NCI-H2107 (cell line): ENCODE results near the gene SLPI.

Source experiments
- DNase-seq: peaks from one replicate; lab custom pipeline; 2025; lab: John Stamatoyannopoulos, UW

Gene SLPI

DNA sequence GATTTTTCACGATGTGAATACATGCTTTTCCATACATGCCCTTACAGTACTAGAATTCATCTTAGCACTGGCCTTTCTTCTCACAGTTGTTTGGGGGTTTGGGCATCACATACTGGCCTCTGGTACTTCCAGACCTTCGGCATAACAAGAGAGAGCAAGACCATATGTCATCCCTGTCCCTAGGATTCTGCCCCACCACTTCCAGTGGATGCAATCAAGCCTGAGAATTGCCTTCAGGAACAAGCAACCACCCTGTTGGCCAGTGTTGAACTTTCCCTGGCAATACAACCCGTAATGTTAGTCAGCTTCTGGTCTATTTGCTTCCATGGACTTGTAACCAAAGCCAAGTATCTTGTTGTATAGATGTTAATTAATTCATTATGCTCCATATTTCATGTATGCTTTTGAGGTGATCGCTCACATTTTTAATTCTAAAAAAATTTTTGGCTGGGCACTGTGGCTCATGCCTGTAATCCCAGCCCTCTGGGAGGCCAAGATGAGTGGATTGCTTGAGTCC, 15.4 kb upstream of the SLPI start:
- DNase-seq, result no peak

DNA sequence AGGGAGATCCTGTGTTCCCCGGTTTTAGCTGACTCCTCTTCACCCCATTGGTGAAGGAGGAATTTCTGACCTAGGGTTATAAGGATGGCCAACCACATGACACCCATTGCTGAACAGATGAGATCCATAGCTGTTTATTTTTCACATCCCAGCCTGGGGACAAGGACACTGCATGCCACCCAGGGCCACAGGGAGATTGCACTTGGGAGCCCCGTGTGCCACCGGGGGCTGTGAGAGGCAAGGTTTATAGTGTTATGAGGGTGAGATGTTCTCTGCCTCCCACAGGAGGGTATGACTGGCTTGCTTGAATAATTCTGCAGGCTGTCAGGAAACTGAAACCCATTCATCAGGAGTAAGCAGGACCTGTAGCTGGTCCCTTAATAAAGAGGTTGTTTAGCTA, 14.7 kb upstream of the SLPI start:
- DNase-seq, result no peak

DNA sequence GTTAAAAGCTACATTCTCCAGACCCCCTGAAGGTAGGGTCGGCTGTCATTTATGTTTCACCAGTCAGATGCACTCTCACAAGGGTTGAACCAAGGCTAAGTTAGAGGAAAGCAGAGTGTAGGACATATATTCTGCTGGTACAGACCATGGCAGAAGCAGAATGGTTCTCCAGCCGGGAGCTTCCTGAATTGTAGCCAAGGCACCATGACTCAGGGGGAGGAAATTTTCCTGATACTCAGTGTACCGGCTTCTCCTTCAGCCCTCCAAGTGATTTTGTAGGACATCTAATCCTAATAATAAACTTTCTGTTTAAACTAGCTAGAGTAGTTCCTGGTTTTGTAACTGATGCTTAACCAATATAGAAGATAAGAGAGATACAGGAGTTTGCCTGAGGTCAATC, 14.2 kb upstream of the SLPI start:
- DNase-seq, result no peak

DNA sequence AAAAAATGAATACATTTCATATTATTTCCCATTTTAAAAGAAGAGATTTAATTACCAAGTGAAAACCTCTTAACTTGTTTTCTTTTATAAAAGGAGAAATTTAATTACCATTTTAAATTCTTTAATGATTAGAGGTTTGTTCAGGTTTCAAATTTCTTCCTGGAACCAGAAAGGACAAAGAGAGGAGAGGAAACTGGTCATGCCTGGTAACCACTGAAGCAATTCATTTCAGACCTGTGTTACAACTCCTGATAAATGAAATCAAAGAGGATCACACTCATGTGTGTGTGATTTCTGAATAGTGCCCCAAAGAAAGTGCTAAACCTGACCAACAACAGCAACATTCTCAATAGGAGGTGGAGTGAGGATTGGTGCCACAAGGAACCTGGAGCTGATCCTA, 12.6 kb upstream of the SLPI start:
- DNase-seq, result no peak

DNA sequence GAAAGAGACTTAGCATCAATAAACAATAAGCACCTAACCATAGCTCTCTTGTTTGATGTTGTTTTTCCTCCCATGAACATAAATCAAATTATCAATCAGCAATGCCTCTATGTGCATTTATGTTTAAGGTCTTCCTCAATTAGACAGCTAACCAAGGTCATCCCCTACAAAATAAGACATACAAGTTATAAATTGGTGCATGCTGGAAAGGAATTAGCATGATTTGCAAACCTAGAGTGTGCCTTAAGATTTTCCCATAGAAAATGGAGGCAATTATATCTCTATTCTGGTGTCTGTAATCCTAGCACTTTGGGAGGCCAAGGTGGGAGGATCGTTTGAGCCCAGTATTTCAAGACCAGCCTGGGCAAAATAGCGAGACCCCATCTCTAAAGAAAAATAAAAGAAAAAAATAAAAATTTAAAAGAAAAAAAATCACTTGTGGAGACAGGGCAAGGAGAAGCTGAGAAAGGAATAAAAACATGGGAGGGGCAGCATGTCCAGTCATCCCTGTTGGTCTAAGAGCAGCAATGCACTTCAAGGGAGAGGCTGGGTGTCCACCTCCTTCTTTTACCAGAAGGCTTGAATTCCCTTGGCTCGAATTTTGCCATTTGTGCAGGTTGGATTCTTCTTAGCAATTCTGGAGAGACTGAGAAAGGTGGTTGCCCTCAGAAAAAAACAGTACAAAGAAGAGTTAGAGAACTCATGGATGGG, 9.3 kb upstream of the SLPI start:
- no peak for DNase-seq

DNA sequence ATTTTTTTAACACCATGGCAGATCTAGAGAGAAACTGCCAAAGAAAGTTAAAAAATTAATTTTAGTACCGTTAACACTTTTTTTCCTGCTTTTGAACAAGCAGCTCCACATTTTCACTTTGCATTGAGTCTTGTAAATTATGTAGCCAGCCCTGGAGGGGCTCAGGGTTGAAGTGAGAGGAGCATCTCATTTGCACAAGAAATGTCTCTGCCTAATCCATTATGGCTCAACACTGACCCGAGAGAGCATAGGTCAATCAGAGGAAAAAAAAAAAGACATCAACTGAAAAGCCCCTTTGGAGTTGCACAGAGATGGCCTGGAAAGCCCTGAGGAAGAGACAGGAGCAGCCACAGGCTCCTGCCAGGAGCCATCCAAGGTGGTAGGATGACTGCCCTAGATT, 4.3 kb upstream of the SLPI start:
- DNase-seq, result no peak

DNA sequence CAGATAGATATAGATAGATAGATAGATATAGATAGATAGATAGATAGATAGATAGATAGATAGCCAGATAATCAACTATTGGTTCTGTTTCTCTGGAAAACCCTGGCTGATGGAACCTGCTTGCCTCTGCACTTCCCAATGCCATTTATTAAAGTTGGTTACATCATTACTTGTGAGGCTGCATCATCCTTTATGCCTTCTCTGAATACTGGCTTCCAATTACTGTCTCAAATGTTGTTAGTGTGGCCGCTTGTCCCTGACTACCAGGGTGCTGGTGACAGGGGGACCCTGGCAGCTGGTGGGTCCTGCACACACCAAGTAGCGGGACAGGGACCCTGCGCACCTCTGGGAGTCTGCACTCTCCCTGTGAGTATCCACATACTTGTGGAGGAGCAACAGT, 3.9 kb upstream of the SLPI start:
- DNase-seq, result no peak

DNA sequence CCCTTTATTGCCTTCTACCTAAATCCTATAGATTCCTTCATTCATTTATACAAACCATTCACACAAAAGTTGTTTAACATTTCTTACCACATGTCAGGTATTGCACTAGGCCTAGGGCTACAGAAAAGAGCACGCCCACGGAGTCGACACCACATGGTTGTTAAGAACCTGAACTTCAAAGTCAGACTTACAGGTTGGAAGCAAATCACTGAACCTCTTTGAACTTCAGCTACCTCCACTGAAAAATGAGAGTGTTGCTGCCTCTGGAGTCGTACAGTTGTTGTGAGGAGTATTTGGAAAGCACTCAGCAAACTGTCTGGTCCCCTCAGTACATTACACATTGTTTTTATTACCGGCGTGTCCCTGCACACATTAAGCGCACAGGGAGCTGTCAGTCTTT, 3.3 kb upstream of the SLPI start:
- DNase-seq, result no peak

DNA sequence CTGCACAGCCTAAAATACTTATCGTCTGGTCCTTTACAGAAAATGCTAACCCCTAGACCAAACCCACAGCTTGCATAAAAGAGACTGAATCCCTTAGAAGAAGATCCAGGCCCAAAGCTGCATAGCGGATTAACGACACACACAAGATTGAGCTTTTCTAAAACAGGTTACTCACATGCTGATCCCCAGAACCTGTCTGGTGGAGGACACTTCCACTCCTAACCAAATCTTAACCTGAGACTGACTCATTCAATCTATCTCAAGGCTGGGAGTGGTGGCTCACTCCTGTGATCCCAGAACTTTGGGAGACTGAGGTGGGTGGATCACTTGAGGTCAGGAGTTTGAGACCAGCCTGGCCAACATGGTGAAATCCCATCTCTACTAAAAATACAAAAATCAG, 2.8 kb upstream of the SLPI start:
- DNase-seq, result no peak

DNA sequence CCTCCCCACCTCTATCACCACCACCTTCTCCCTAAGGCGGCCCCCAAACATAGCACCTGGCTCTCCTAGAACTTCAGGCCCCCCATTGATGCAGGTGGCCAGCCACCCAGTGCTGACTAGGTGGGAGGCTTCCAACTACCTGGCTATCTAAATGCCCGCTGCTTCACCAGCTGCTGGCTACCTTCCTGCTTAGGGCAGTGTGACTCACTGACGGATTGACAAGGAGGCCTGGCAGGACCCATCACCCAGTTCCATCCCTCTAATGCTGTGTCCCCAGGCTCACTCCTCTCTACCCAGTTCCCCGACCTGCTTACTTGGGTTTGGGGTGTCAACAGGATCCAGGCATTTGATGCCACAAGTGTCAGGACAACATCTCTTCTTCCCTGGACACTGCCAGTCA, 1.1 kb downstream of the SLPI start:
- no peak for DNase-seq

DNA sequence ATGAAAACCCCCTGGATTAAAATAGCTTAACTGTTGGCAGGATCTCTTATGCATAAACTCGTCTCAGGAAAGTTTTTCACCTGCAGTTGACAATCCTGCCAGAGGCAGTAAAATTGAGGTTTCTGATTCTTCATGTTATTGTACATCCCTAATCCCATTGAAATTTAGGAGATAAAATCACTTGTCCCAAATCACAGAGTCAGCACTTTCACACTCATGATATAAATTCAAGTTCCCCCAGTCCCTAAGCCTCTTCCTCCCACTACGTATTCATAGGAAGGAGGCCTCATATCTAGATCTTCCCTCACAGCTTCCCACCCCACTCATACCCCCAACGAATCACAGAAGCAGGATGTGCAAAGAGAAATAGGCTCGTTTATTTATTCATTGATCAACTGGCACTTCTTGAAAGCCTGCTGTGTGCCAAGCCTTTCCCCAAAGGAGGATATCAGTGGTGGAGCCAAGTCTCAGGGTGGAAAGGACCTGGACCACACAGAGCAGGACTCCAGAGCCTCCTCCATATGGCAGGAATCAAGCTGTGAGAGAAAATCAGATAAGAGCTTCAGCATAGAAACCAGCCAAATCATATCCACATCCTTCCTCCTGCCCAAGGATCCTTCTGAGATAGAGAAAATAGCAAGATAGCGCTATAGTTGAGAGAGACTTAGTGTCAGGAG, 2.3 kb downstream of the SLPI start:
- no peak for DNase-seq

DNA sequence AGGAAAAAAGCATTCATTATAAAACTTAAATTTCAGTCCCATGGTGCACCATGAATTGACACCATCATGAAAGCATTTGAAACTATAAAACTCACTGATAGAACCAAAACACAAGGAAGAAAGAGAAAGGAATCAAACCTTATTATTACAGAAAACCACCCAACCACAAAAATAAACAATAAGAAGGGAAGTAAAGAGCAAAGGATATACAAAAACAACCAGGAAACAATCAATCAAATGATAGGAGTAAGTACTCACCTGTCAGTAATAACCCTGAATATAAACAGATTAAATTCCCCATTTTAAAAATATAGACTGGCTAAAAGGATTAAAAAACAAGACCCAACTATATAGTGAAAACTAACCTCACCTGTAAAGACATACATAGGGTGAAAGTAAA, 5.8 kb downstream of the SLPI start:
- no peak for DNase-seq

DNA sequence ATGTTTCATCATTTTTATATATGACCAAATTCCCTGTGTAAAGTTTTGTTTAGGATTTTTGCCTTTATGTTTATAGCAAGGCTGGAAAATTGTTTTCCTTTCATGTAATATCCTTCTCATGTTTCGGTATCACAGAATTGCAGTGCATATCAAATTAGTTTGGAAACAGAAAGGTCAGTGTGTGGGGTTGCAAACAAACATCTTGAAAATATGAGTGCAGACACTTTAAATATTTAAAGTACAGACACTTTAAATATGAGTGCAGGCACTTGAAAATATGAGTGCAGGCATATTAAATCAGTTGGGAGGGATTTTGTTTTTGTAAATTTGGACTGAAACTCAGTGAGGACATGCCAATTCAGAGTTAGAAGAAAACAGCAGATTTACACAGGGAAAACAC, 6.5 kb downstream of the SLPI start:
- no peak for DNase-seq

DNA sequence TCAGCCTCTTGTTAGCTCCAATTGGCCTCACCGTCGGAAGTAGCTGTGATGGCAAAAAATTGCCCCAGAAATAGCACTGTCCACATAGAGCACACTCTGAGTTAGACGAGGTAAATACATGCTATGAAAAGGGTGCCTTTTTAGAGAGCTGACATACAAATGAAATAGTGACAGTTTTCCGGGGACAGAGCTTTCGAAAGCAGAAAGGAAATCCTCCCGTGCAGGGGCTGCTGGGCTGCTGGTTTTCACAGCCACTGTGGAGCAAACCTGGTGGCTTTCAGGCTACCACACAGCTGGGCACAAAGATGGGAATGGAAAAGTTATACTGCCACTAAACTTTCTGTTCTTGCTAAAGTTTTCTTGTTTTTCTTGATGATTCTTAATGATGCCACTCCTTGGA, 8.3 kb downstream of the SLPI start:
- DNase-seq, result no peak

DNA sequence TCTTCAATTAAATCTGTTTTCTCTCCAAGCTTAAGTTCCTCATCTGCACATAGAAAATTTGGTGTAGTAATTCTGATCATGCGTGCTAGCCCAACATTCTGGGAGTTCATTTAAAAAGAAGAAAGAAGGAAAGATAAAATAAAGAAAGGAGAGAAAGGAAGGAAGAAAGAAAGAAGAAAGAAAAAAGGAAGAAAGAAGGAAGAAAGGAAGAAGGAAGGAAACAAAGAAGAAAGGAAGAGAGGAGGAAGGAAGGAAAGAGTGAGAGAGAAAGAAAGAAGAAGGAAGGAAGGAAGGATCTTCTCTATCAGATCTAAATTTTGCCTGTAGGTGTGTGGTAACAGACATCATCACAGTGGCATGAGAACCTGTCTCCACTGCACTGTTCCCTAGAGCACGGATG, 16.2 kb downstream of the SLPI start:
- no peak for DNase-seq

DNA sequence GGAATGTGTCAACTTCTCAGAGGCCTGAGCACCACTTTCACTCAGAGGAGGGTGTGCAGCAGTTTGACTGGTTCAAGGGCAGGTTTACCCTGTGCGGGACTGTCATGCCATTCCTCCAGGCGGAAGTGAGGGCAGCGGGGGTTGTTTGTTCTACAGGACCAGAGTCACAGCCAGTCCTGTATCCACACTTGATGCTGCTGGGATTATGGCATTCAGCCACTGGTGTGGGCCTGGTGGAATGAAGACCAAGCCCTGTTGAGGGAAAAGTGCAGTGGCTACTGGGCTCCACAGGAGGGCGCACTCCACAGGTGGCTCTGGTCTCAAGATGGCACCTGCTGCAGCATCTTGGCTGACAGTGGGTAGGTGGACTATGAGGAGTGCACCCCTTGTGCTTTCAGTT, 18.4 kb downstream of the SLPI start:
- DNase-seq, result no peak

DNA sequence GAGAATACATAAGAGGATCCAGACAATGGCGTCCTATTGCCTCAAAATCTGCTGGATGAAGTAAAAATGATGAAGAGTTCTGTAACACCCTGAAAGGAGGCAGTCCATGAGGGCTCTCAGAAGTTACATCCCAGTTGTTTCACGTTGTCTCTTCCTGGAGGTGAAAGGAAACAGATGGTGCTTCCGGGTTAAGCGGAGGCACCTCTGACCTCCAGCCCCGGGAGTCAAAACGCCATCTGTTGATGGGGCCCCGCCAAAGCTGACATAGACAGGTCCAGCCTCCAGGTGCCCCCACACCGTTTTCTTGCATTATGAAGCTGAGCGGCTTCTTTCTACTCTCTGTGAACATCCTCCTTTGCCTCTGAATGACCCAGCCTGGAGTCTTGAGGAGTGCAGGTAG, 23.7 kb downstream of the SLPI start:
- no peak for DNase-seq

DNA sequence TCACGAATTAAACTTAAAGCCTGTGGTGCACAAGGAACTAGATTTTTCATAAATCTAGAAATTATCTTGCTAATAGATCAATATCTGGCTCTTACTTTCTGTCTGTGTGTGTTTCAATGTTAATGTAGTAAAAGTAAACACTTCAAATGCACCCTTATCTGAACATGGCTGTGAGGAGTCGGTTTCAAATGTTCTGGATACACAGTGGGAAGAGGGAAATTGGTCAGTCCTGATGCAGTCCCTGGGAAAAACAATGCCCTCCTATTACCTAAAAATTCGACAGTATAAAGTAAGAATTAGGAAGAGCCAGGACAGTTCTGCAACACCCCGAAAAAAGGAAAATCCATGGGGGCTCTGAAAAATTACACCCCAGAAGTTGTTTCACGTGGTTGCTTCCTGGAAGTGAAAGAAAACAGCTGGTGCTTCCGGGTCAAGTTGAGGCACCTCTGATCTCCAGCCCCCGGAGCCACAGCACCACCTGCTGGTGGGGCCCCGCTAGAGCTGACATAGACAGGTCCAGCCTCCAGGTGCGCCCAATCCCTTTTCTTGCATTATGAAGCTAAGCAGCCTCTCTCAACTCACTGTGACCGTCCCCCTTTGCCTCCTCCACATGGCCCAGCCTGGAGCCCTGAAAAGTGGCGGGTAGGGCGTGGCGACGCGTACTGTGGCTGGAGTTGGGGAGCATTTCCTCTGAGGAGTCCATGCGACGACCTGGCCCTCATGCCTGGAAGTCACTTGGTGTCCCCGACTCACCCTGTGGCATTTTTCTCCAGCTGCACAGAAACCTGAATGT, 24.9 kb downstream of the SLPI start:
- DNase-seq, result no peak

DNA sequence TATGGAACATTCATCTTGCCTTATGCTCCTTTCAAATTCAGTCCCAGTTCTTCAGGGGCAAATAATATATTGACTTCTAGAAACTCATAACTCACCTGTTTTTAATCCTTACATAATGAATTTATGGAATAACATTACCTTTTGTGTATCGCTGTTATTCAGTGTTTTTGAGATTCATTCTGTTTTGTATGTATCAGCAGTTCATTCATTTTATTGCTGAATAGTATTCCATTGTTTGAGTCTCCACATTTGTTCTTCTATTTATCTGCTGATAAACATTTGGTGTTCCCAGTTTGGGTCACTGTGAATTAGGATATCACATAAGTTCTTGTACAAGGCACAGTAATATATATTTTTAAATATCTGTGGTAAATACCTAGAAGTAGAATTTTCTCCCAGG, 28.1 kb downstream of the SLPI start:
- DNase-seq, result no peak

DNA sequence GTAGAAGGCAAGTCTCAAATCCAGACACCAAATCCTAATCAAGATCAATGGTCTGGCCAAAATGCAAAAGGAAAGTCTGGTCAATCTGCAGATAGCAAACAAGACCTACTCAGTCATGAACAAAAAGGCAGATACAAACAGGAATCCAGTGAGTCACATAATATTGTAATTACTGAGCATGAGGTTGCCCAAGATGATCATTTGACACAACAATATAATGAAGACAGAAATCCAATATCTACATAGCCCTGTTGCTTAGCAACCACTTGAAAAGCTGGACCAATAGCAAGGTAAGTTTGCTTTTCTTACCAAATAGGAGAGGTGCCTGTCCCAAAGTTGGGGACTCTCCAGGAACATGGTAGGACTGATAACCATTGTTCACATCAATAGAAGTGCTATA, 31.2 kb downstream of the SLPI start:
- no peak for DNase-seq

DNA sequence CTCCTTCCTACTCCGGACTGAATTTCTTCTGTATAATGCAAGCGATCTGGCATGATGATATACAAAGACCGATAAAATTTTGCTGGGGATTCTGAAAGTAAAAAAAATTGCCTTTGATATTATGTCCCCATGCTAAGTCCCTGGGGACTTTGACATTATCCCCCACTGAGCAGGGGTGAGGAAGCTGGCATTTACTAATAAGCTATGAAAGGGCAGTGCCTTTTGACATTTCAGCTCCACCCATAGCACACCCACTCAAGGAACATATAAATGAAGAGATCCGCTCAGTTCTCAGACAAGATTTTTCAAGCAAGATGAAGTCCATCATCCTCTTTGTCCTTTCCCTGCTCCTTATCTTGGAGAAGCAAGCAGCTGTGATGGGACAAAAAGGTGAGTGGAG, 33.3 kb downstream of the SLPI start, which contains the start of gene SEMG2:
SEMG2 (plus strand) TSS at position 298 of the 400 bp plus-strand sequence; CDS start at position 315, 17 bp downstream.
- DNase-seq, result no peak

DNA sequence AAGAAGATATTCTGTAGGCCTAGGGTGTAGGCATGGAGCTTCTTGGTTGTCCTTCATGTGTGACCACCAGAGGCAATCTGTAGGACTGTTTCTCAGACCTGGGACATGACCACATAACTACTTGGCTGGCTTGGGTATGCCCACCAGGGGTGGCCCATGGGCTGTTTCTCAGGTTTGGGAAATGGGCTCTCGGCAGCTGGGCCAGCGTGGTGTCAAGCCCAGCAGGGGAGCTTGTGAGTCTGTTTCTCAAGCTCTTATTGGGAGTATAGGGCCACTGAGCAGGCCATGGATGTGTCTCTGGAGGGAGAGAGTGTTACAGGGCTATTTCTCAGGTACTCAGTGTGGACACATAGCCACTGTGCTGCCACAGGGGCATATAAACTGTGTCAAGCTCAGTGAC, 35.7 kb downstream of the SLPI start:
- DNase-seq, result no peak

DNA sequence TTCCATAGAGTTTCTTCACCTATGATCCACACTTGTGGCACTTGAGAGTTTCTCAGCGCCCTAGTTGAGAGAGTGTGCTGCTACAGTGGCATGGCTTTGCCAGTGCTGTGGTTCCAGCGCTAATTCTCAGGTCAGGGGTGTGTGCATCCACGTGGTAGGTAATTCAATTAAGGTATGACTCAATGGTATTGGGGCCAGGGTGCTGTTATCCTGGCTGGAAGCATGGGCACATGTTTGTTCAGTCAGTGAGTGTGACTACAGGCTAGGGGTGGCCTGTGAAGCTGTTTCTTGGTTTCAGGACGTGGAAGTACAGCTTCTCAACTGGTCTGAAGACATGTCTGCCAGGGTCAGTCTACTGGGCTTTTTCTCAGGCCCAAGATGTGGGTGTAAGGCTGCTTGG, 36.2 kb downstream of the SLPI start:
- no peak for DNase-seq
